Prostate gland (tissue), 2 donors: ENCODE results near the gene TXNRD3. TPM values are rescaled to one million over a fixed set of nuclear protein-coding genes. Genes with fewer than 3 reads are reported as not detected.

Experiments used
- DNase-seq: peaks from one replicate; pipeline ENCODE4 v3.0.0-alpha.2; 2019; ENCODE audit warnings: low spot score
- H3K27ac ChIP-seq, 2 donors: fragments of 200-600 bp; sonication (generic); 2 replicates each; pipeline ENCODE4 v1.5.1; 2017 to 2019
- H3K27me3 ChIP-seq: fragments of 200-600 bp; sonication (generic); replicated peaks from 2 replicates; pipeline ENCODE4 v1.5.1; 2019; ENCODE audit not compliant: insufficient read depth
- H3K36me3 ChIP-seq, 2 donors: fragments of 200-600 bp; sonication (generic); 1 replicate in 1 of 2; 2 replicates in 1 of 2; pipeline versions ENCODE4 v1.5.1 to v1.8.1; 2017 to 2019
- H3K4me1 ChIP-seq: fragments of 200-600 bp; sonication (generic); replicated peaks from 2 replicates; pipeline ENCODE4 v1.5.1; 2019
- H3K4me3 ChIP-seq, 2 donors: fragments of 200-600 bp; sonication (generic); 2 replicates each; pipeline ENCODE4 v1.5.1; 2017 to 2019
- H3K9me3 ChIP-seq: fragments of 200-600 bp; sonication (generic); 2 replicates; pipeline ENCODE4 v1.5.1; 2017
- CTCF ChIP-seq, 4 experiments: fragments of 200-600 bp in 2 of 4; fragments of 450-650 bp in 2 of 4; sonication (generic) in 2 of 4; IDR thresholded peaks; 1 replicate in 3 of 4; 2 replicates in 1 of 4; pipeline ENCODE4 v1.5.1; 2016 to 2019; ENCODE audit warnings: antibody characterized with exemption in 4 of 4, mild to moderate bottlenecking in 2 of 4, moderate library complexity in 2 of 4
- POLR2A ChIP-seq: fragments of 450-650 bp; IDR thresholded peaks from one replicate; pipeline ENCODE4 v1.6.1; 2016; ENCODE audit warnings: antibody characterized with exemption, mild to moderate bottlenecking
- POLR2AphosphoS5 ChIP-seq: sonication (generic); formaldehyde crosslinking; IDR thresholded peaks from one replicate; pipeline ENCODE4 v1.6.1; 2017; ENCODE audit warnings: antibody characterized with exemption
- WGBS: methylation state at CpG from one replicate; pipeline ENCODE4 v1.1.5; 2018; 5-methylcytosine and 5-hydroxymethylcytosine counted together
- intact Hi-C: fragments of 100-400 bp; cut with DNase I; formaldehyde crosslinking; loops from one replicate; pipeline ENCODE4 v1.14.2; 2022
- small RNA-seq, 2 donors: library from RNA; depleted of rRNA; stranded (forward); fragments of <200 nt; gene quantifications; one replicate each; pipeline ENCODE3, GENCODE V24; 2016
- total RNA-seq, 2 donors: library from RNA; depleted of rRNA; stranded (reverse); fragments of >200 nt; gene quantifications; one replicate each; pipeline ENCODE4 v1.1.0, GENCODE V29; 2016

Gene TXNRD3
- total RNA-seq, 2 donors from 2014 or later = 14.4 to 20.7 TPM

- no peak for TF ChIP-seq POLR2AphosphoS5
- no peak for TF ChIP-seq POLR2A
- no peak for TF ChIP-seq CTCF (IDR thresholded peaks at IDR 0.05)
- no peaks in the 10 kb centered on the region for H3K4me1 ChIP-seq
- H3K27me3 ChIP-seq = no peaks in the 10 kb centered on the region
- H3K9me3 ChIP-seq = no peaks in the 10 kb centered on the region
- DNase-seq = no peak
- 93% methylated on average over 11 of the region's 11 CpGs for WGBS
- intact Hi-C loops = no loop called here
- no peak overlapping the region for H3K4me3 ChIP-seq
- H3K27ac ChIP-seq = no peak overlapping the region
- H3K36me3 ChIP-seq = no peaks in the 10 kb centered on the region
These were observed 97.5 kb downstream of the TXNRD3 start for GRCh38 chr3:126557415-126557745.

Small RNA genes lying within 50 kb of the gene (small RNA-seq; reads per million reads assigned to genes)
- 0.47 to 1.3 reads per million in 2 donors for gene RNA5SP138

Other genes with a start within 250 kb of the TXNRD3 start
- gene ZXDC, start 179.2 kb downstream of the TXNRD3 start, total RNA-seq = 10 to 100 TPM; 47.7 to 87.0 TPM
- gene UROC1, start 137.4 kb downstream of the TXNRD3 start, total RNA-seq = under 1 TPM in 1 of 2 donors, not detected in 1; 0.17 TPM
- 1 to 10 TPM in 1 of 2 donors, not detected in 1; 6.9 TPM for gene CHST13, start 131.0 kb downstream of the TXNRD3 start, total RNA-seq
- 1 to 10 TPM in 1 of 2 donors, not detected in 1; 4.9 TPM for gene C3orf22, start 96.2 kb downstream of the TXNRD3 start, total RNA-seq
- 10 to 100 TPM; 13.9 to 34.4 TPM for gene CHCHD6, start 49.1 kb upstream of the TXNRD3 start, total RNA-seq